Esophagus (tissue), 2 donors: ENCODE data around the gene OTUD3. TPM values are rescaled to one million over a fixed set of nuclear protein-coding genes. Genes with fewer than 3 reads are reported as not detected.

Source experiments
- H3K27ac ChIP-seq, 2 donors: one replicate each; pipeline ENCODE4 v1.5.1; 2013; ENCODE audit warnings: low read depth in 2 of 2, mild to moderate bottlenecking in 2 of 2, inconsistent platforms in 1 of 2, low read length in 1 of 2, moderate library complexity in 1 of 2
- H3K27me3 ChIP-seq, 2 donors: one replicate each; pipeline ENCODE4 v1.6.1; 2013; ENCODE audit warnings: low read length in 2 of 2, control low read depth in 1 of 2, mild to moderate bottlenecking in 1 of 2; ENCODE audit not compliant: insufficient read depth in 2 of 2, control insufficient read depth in 1 of 2
- H3K36me3 ChIP-seq, 2 donors: one replicate each; pipeline ENCODE4 v1.6.1; 2013; ENCODE audit warnings: low read length in 1 of 2; ENCODE audit not compliant: control insufficient read depth in 2 of 2, insufficient read depth in 2 of 2
- H3K4me1 ChIP-seq, 2 donors: one replicate each; pipeline ENCODE4 v1.6.1; 2013; ENCODE audit warnings: low read length in 1 of 2; ENCODE audit not compliant: control insufficient read depth in 2 of 2, insufficient read depth in 2 of 2
- H3K4me3 ChIP-seq, 2 donors: one replicate each; pipeline ENCODE4 v1.5.1; 2013; ENCODE audit warnings: low read length in 2 of 2, mild to moderate bottlenecking in 2 of 2, low read depth in 1 of 2, moderate library complexity in 1 of 2
- H3K9me3 ChIP-seq, 2 donors: one replicate each; pipeline ENCODE4 v1.6.1; 2013; ENCODE audit warnings: mild to moderate bottlenecking in 2 of 2, low read depth in 1 of 2, low read length in 1 of 2, moderate library complexity in 1 of 2; ENCODE audit not compliant: control insufficient read depth in 2 of 2, insufficient read depth in 1 of 2
- WGBS, 2 donors: extraction: QIAGEN DNeasy Blood & Tissue Kit; methylation state at CpG; one replicate each; pipeline ENCODE4 v1.1.7; 2013; 5-methylcytosine and 5-hydroxymethylcytosine counted together
- polyA plus RNA-seq, 2 donors: library from polyadenylated mRNA; stranded (reverse); fragments of 200-250 nt; gene quantifications; one replicate each; pipeline ENCODE4 v1.2.3, GENCODE V29; 2013
- donor health status: healthy with polysubstance abuse.
- donor health status: Bipolar disorder and iron deficiency.

OTUD3 gene
- polyA plus RNA-seq, 2 donors = 1.4 to 2.4 TPM

DNA sequence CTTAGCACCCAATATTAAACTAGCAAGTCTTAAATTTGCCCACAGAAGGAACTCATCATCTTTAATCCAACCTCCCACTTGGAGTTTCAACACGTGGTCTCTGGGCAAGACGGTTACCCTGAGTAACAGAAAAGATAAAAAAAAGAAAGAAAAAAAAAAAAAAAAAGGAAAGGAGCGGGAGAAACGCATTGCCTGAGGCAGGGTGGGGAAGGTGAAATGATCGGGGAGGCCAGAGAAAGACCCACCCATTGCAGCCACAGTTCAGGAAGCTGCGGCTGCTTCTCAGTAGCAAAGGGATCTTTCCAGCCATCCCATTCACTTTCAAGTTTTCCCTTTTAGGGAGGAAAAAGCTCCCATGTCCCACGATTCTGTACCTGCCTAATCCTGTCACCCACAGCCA is 32.0 kb upstream of the OTUD3 start:
- 44 to 61% methylated on average over 7 of the region's 7 CpGs for WGBS, 2 donors
- Histone ChIP-seq H3K36me3 (no peaks in the 10 kb centered on the region), H3K4me1 (no peaks in the 10 kb centered on the region), H3K27me3 (no peaks in the 10 kb centered on the region), H3K9me3 (no peaks in the 10 kb centered on the region), H3K4me3 (no peak overlapping the region), H3K27ac (no peak overlapping the region)

DNA sequence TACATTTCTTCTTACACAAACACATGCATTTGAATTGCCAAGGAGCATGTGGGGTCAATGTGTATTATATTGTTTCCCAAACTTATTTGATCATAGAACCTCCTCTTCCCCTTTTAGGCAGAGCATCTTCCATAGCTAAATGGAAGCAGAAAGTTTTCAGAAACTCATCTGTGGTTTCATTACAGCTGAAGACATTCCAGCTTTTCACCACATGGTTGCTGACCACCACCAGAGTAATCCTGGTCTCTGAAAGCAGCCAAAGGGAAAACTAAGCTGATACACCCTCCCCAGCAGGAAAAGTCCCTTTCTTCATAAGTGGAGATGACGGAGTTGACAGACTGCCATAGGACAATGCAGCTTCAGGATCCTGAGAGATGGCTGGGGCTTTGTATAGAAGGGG is 30.2 kb upstream of the OTUD3 start:
- no peak overlapping the region for H3K27ac ChIP-seq
- 73 to 85% methylated on average over 1 of the region's 1 CpG for WGBS, 2 donors
- no peaks in the 10 kb centered on the region for H3K9me3 ChIP-seq
- H3K4me1 ChIP-seq = no peaks in the 10 kb centered on the region
- H3K27me3 ChIP-seq = no peaks in the 10 kb centered on the region
- H3K4me3 ChIP-seq = no peak overlapping the region
- H3K36me3 ChIP-seq = no peaks in the 10 kb centered on the region

DNA sequence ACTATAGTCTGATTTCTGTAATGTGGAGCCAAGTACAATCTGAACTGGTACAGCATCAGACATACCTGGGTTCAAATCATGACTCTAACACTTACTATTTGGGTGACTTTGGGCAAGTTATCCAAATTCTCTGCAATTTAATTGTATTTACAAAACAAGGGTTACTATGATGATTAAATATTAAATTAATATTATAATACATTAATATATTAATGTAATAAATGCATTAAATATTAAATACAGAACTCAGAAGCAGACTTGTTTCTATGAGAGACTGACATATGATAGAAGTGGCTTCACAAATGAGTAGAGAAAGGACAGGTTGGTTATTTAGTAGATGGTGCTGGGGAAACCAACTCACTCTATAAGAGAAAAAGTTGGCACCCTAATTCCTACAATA is 27.3 kb upstream of the OTUD3 start:
- no peaks in the 10 kb centered on the region for H3K36me3 ChIP-seq
- H3K27me3 ChIP-seq = no peaks in the 10 kb centered on the region
- no peak overlapping the region for H3K4me3 ChIP-seq
- H3K4me1 ChIP-seq = no peaks in the 10 kb centered on the region
- no peak overlapping the region for H3K27ac ChIP-seq
- H3K9me3 ChIP-seq = no peaks in the 10 kb centered on the region

GRCh38 chr1:19858893-19859292 is 23.3 kb upstream of the OTUD3 start:
- H3K36me3 ChIP-seq = no peaks in the 10 kb centered on the region
- H3K27ac ChIP-seq = no peak overlapping the region
- H3K9me3 ChIP-seq = no peaks in the 10 kb centered on the region
- no peaks in the 10 kb centered on the region for H3K27me3 ChIP-seq
- no peak overlapping the region for H3K4me3 ChIP-seq
- WGBS, 2 donors = 16 to 25% methylated on average over 5 of the region's 5 CpGs
- H3K4me1 ChIP-seq = no peaks in the 10 kb centered on the region

DNA sequence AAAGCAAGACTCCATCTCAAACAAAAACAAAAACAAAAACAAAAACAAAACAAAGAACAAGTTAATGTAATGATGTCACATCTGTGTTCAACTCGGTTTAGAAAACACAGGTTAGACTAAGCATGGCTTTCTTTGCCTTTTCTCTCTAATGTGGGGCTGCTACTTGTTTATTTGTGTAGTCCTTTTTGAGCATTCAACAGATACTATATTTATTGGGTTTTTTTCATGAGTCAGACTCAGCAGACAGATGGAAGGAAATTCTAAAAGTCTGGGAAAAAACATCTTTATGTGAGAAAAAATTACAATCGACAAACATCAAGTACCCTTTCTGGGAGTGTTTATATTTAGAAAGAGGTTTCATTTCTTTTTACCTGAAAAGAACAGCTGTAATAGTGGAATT is 22.3 kb upstream of the OTUD3 start:
- WGBS, 2 donors = 69 to 81% methylated on average over 2 of the region's 2 CpGs

GRCh38 chr1:19860418-19860817 is 21.8 kb upstream of the OTUD3 start:
- Histone ChIP-seq H3K4me1 (no peaks in the 10 kb centered on the region), H3K9me3 (no peaks in the 10 kb centered on the region), H3K27ac (no peak overlapping the region), H3K36me3 (no peaks in the 10 kb centered on the region), H3K27me3 (no peaks in the 10 kb centered on the region), H3K4me3 (no peak overlapping the region)
- WGBS, 2 donors = 56 to 58% methylated on average over 2 of the region's 2 CpGs

More for the DNA sequence above, 22.3 kb upstream of the OTUD3 start:
- Histone ChIP-seq H3K4me1 (no peaks in the 10 kb centered on the region), H3K36me3 (no peaks in the 10 kb centered on the region), H3K27me3 (no peaks in the 10 kb centered on the region), H3K9me3 (no peaks in the 10 kb centered on the region), H3K4me3 (no peak overlapping the region), H3K27ac (no peak overlapping the region)

DNA sequence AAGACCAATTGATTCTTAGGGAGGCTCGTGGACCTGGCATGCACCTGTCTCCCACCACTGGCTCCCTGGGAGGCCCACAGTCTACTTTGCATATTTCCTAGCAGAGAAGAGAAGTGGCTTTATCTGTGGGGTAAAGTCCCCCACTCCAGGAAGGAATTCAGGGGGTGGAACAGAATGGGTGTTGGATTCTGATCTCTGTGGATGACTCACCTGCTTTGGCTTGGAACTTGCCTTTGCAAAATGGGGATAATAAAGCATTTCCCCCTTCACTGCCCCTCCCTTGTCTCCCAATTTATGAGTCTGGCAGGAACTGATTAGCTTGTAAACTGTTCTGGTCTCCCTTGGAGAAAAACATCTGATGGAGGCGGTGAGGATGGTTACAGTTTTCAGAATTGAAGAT is 21.2 kb upstream of the OTUD3 start:
- no peaks in the 10 kb centered on the region for H3K36me3 ChIP-seq
- H3K27me3 ChIP-seq = no peaks in the 10 kb centered on the region
- no peaks in the 10 kb centered on the region for H3K4me1 ChIP-seq
- 59 to 67% methylated on average over 2 of the region's 2 CpGs for WGBS, 2 donors
- no peaks in the 10 kb centered on the region for H3K9me3 ChIP-seq
- no peak overlapping the region for H3K4me3 ChIP-seq
- H3K27ac ChIP-seq = no peak overlapping the region

DNA sequence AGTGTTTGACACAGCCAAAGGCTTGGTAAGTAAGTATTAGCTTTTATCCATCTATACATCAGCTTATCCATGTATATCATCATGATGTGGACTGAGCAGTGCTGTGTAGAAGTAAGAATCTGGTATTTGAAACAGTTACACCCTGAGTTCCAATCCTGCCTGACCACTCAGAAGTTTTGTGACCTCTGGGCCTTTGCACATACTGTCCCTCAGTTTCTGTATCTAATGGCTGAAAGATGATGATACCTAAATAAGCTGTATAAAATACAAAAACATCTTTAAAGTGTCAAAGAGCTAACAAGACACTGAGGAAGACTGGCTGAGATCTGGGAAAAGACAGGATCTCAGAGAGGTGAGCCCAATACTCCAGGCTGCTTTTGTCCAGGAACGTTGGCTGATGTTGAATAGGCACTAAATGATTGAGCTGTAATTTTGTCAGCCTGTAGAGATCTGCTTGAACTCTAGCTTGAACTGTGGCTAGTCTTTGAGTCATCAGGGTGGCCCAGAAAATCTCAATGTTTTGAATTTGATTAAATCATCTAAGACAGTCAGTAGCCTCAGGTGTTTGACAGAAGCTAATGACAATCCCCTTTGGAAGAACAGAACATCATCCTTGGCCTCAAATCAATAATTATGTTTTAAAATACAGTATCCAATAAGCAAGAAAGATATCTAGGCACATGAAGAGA is 20.2 kb upstream of the OTUD3 start:
- Histone ChIP-seq H3K27me3 (no peaks in the 10 kb centered on the region), H3K27ac (no peak overlapping the region), H3K9me3 (no peaks in the 10 kb centered on the region), H3K36me3 (no peaks in the 10 kb centered on the region), H3K4me3 (no peak overlapping the region), H3K4me1 (no peaks in the 10 kb centered on the region)
- WGBS, 2 donors = 67% methylated on average over 1 of the region's 1 CpG

DNA sequence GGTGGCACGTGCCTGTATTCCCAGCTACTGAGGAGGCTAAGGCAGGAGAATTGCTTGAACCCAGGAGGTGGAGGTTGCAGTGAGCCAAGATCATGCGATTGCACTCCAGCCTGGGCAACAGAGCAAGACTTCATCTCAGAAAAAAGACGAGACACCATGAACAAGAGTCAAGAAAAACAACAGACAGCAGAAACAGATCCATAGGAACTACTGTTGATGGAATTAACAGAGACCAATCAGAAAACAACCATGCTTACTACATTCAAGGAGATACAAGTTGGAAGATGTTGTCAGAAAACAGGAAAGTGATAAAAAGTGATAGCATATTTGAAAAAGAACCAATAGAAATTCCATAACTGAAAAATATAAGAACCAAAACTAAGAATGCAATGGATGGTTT is 19.3 kb upstream of the OTUD3 start:
- Histone ChIP-seq H3K4me1 (no peaks in the 10 kb centered on the region), H3K9me3 (no peaks in the 10 kb centered on the region), H3K27ac (no peak overlapping the region), H3K36me3 (no peaks in the 10 kb centered on the region), H3K27me3 (no peaks in the 10 kb centered on the region), H3K4me3 (no peak overlapping the region)
- 77 to 88% methylated on average over 3 of the region's 3 CpGs for WGBS, 2 donors

DNA sequence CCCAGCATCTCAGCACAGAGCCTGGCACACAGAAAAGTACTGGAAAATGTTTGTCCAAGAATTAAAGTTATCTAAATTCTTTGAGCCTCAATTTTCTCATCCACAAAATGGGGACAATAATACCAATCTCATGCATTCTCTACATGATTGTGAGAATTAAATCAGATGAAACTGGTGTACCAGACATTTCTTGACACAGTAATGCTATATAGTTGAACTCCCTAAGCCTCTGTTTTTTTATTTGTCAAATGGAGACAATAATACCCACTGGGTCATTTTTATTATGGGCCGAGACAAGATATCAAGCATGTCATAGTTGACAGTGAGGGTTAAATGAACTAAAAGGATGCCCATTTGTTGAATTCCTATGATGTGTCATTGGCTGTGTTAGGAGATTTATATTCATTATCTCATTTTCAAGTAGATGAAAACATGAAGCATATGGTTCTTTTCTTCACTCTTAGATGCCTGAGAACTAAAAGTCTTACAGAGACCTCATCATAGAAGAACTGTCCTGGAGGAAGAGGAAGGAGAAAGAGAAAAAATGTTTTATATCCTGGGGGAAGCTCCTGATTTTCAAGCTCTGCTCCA is 17.5 kb upstream of the OTUD3 start:
- no peaks in the 10 kb centered on the region for H3K4me1 ChIP-seq
- H3K36me3 ChIP-seq = no peaks in the 10 kb centered on the region
- no peaks in the 10 kb centered on the region for H3K27me3 ChIP-seq
- H3K4me3 ChIP-seq = no peak overlapping the region
- no peaks in the 10 kb centered on the region for H3K9me3 ChIP-seq
- H3K27ac ChIP-seq = no peak overlapping the region
- 84 to 88% methylated on average over 1 of the region's 1 CpG for WGBS, 2 donors
